HepG2 (cell line): Measurements from ENCODE around the gene CARMIL3. TPM values are rescaled to one million over a fixed set of nuclear protein-coding genes. Genes with fewer than 3 reads are reported as not detected.

Source experiments
- KAT2B ChIP-seq: fragments of 150-350 bp; IDR thresholded peaks from 2 replicates; pipeline ENCODE4 v1.6.1; 2014; ENCODE audit warnings: low read depth, low read length, borderline replicate concordance
- KDM4B ChIP-seq: sonication (generic); formaldehyde crosslinking; IDR thresholded peaks from 2 replicates; pipeline ENCODE4 v1.4.0; 2020; ENCODE audit warnings: missing genetic modification reagents
- PHF20 ChIP-seq: sonication (generic); formaldehyde crosslinking; IDR thresholded peaks from 2 replicates; pipeline ENCODE4 v1.5.0; 2020; ENCODE audit warnings: mild to moderate bottlenecking, missing genetic modification reagents
- PRPF4 ChIP-seq: fragments of 200-400 bp; formaldehyde crosslinking; IDR thresholded peaks from 2 replicates; pipeline ENCODE4 v1.6.1; 2016; ENCODE audit warnings: low read length, low read depth; ENCODE audit not compliant: poor library complexity, severe bottlenecking
- TCF7L2 ChIP-seq: IDR thresholded peaks from 2 replicates; pipeline ENCODE4 v1.6.1; 2011; ENCODE audit warnings: mild to moderate bottlenecking, low read depth, low read length, moderate library complexity
- ZBTB33 ChIP-seq: sonication (generic); formaldehyde crosslinking; IDR thresholded peaks from 2 replicates; pipeline ENCODE4 v1.4.0; 2020; ENCODE audit warnings: missing genetic modification reagents
- ZNF276 ChIP-seq: sonication (generic); formaldehyde crosslinking; IDR thresholded peaks from 2 replicates; pipeline ENCODE4 v1.4.0; 2020; ENCODE audit warnings: mild to moderate bottlenecking, low read depth, missing genetic modification reagents
- ZNF292 ChIP-seq: sonication (generic); formaldehyde crosslinking; IDR thresholded peaks from 2 replicates; pipeline ENCODE4 v1.8.1; 2022; ENCODE audit warnings: mild to moderate bottlenecking, low read depth, missing genetic modification reagents, borderline replicate concordance
- ZNF30 ChIP-seq: sonication (generic); formaldehyde crosslinking; IDR thresholded peaks from 2 replicates; pipeline ENCODE4 v1.5.0; 2020; ENCODE audit warnings: mild to moderate bottlenecking, missing genetic modification reagents
- ZNF513 ChIP-seq: sonication (generic); formaldehyde crosslinking; conservative IDR thresholded peaks from 2 replicates; pipeline ENCODE4 v1.5.0; 2020; ENCODE audit warnings: missing genetic modification reagents
- ZNF580 ChIP-seq: IDR thresholded peaks from 2 replicates; pipeline ENCODE4 v1.6.1; 2016; ENCODE audit warnings: low read depth, borderline replicate concordance
- ZNF720 ChIP-seq: sonication (generic); formaldehyde crosslinking; IDR thresholded peaks from 2 replicates; pipeline ENCODE4 v1.4.0; 2020; ENCODE audit warnings: missing genetic modification reagents
- polyA plus RNA-seq, 8 experiments: library from polyadenylated mRNA; depleted of rRNA in 3 of 8; stranded (reverse) in 7 of 8; unstranded in 1 of 8; fragments of >200 nt; fragmentation: Illumina TruSeq in 4 of 8; extraction: Trizol in 4 of 8; gene quantifications; 2 replicates each; pipeline versions ENCODE4 v1.2.1 to v1.2.3, GENCODE V29; 2011 to 2016; ENCODE audit warnings: low read depth in 4 of 8, missing spikeins in 1 of 8, mixed read lengths in 1 of 8; ENCODE audit not compliant: insufficient read depth in 1 of 8
- total RNA-seq, 5 experiments: library from RNA; depleted of rRNA; stranded (reverse); fragments of >200 nt; fragmentation: Illumina TruSeq; extraction: Trizol; gene quantifications; 2 replicates each; pipeline ENCODE4 v1.2.3, GENCODE V29; 2016; ENCODE audit warnings: low read depth in 1 of 5

Gene CARMIL3
- total and polyA plus RNA-seq, 2 of the 13 experiments (the other 11 are each of a cell fraction or from before 2014, with no cell fraction given), result 0.27 to 0.55 TPM

GRCh38 chr14:24093207-24093900, 41.5 kb downstream of the CARMIL3 start (continued):
- TF ChIP-seq TCF7L2 (no peak), KDM4B (no peak), PHF20 (no peak), ZNF292 (0 out of 2 replicates have a peak, but pooled peaks have one; percentile 0), KAT2B (no peak), ZBTB33 (peak; percentile 72; the same call in 1 of the 2 replicates), ZNF720 (CRISPR knock-in tag) (0 out of 2 replicates have a peak, but pooled peaks have one; percentile 14), ZNF513 (CRISPR knock-in tag) (no peak), ZNF276 (CRISPR knock-in tag) (peak; percentile 8; the same call in 1 of the 2 replicates), ZNF30 (CRISPR knock-in tag) (no peak), PRPF4 (peak; percentile 87), ZNF580 (CRISPR knock-in tag) (0 out of 2 replicates have a peak, but pooled peaks have one; percentile 0)
